SU-DHL-6 (cell line): ENCODE measurements around the gene TRIM66.

Source experiments
- H2AFZ ChIP-seq: fragments of 200-600 bp; sonication (generic); 2 replicates; pipeline ENCODE4 v1.6.1; 2014; ENCODE audit warnings: low read depth, mild to moderate bottlenecking, moderate library complexity, mixed read lengths, antibody characterized with exemption, low read length; ENCODE audit not compliant: severe bottlenecking
- H3F3A ChIP-seq: fragments of 200-600 bp; shearing (Covaris generic); 2 replicates; pipeline ENCODE4 v1.6.0; 2016; ENCODE audit warnings: antibody characterized with exemption, mild to moderate bottlenecking; ENCODE audit not compliant: insufficient read depth
- H3K27ac ChIP-seq: fragments of 200-600 bp; sonication (generic); 2 replicates; pipeline ENCODE4 v1.5.1; 2016; ENCODE audit warnings: low read depth, mild to moderate bottlenecking, low read length, moderate library complexity, mixed read lengths
- H3K27me3 ChIP-seq: fragments of 200-600 bp; sonication (generic), shearing (Covaris generic); 2 replicates; pipeline ENCODE4 v1.6.0; 2014; ENCODE audit warnings: mild to moderate bottlenecking, low read length
- H3K36me3 ChIP-seq: fragments of 200-600 bp; sonication (generic); 2 replicates; pipeline ENCODE4 v1.6.1; 2014; ENCODE audit warnings: mild to moderate bottlenecking, low read length, mixed read lengths
- H3K4me2 ChIP-seq: fragments of 300-600, 200-600 bp; shearing (Covaris generic), sonication (generic); 2 replicates; pipeline ENCODE4 v1.6.0; 2014; ENCODE audit warnings: low read length, low read depth, mild to moderate bottlenecking; ENCODE audit not compliant: poor library complexity, severe bottlenecking
- H3K4me3 ChIP-seq: fragments of 200-600 bp; sonication (generic); 2 replicates; pipeline ENCODE4 v1.5.1; 2014; ENCODE audit warnings: antibody characterized with exemption, low read length, mild to moderate bottlenecking, mixed read lengths; ENCODE audit not compliant: insufficient read depth, poor library complexity, severe bottlenecking
- H3K79me2 ChIP-seq: fragments of 200-600 bp; sonication (generic); 2 replicates; pipeline ENCODE4 v1.6.1; 2014; ENCODE audit warnings: mild to moderate bottlenecking, low read length, moderate library complexity; ENCODE audit not compliant: insufficient read depth
- H3K9ac ChIP-seq: fragments of 200-600 bp; sonication (generic); 2 replicates; pipeline ENCODE4 v1.7.0; 2014; ENCODE audit warnings: mild to moderate bottlenecking, low read length
- H3K9me2 ChIP-seq: fragments of 200-600 bp; sonication (generic); replicated peaks from 2 replicates; pipeline ENCODE4 v1.6.1; 2014; ENCODE audit warnings: low read length; ENCODE audit not compliant: insufficient read depth
- H3K9me3 ChIP-seq: fragments of 200-600 bp; sonication (generic); 2 replicates; pipeline ENCODE4 v1.6.1; 2014; ENCODE audit warnings: low read length, mixed read lengths; ENCODE audit not compliant: insufficient read depth
- H4K20me1 ChIP-seq: fragments of 200-600 bp; sonication (generic); 2 replicates; pipeline ENCODE4 v1.6.1; 2014; ENCODE audit warnings: low read depth, mild to moderate bottlenecking, antibody characterized with exemption, low read length, moderate library complexity, mixed read lengths
- EZH2phosphoT487 ChIP-seq: fragments of 200-600 bp; sonication (generic), shearing (Covaris generic); conservative IDR thresholded peaks from 2 replicates; pipeline ENCODE4 v1.6.1; 2018; ENCODE audit warnings: mild to moderate bottlenecking, antibody characterized with exemption, low read length, moderate library complexity, mixed read lengths
- TF ChIP-seq, protein P1 (sequence below): fragments of 200-600 bp; sonication (generic); IDR thresholded peaks from one replicate; pipeline ENCODE4 v1.5.1; 2017; ENCODE audit warnings: antibody characterized with exemption, mild to moderate bottlenecking, low read length, moderate library complexity; ENCODE audit not compliant: insufficient read depth, poor library complexity, severe bottlenecking

The TRIM66 gene

DNA sequence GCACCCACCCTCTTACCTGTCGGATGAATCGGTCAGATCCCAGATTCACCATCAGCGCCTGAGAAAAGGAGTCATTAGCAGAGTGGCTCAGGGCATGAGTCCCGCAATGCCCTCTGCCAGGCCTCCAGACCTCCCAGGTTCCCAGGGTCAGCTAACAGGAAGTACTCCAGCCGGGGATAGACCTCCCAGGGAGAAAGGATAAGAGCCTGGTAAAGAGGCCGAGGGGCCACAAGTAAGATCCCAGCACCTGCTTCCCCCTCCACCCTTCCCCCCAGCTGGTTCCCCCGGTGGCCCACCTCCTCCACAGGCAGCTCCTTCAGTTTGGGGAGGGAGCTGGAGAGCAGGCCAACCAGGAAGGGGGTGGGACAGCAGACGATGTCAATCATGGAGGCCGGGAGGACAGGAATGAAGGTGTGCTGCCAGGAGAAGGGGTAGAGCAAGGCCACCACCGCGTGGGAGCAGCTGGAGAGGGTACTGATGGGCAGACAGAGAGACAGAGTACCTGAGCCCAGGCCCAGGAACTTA lies 16.5 kb upstream of the TRIM66 start:
- H3K27me3 ChIP-seq: no peaks in the 10 kb centered on the region
- H3K4me2 ChIP-seq: no peak overlapping the region
- H2AFZ ChIP-seq: no peak overlapping the region
- no peaks in the 10 kb centered on the region for H4K20me1 ChIP-seq
- no peak overlapping the region for H3K4me3 ChIP-seq
- H3K9me3 ChIP-seq: no peaks in the 10 kb centered on the region
- H3F3A ChIP-seq: no peaks in the 10 kb centered on the region
- TF ChIP-seq EZH2phosphoT487: no peak
- TF ChIP-seq, protein P1, sequence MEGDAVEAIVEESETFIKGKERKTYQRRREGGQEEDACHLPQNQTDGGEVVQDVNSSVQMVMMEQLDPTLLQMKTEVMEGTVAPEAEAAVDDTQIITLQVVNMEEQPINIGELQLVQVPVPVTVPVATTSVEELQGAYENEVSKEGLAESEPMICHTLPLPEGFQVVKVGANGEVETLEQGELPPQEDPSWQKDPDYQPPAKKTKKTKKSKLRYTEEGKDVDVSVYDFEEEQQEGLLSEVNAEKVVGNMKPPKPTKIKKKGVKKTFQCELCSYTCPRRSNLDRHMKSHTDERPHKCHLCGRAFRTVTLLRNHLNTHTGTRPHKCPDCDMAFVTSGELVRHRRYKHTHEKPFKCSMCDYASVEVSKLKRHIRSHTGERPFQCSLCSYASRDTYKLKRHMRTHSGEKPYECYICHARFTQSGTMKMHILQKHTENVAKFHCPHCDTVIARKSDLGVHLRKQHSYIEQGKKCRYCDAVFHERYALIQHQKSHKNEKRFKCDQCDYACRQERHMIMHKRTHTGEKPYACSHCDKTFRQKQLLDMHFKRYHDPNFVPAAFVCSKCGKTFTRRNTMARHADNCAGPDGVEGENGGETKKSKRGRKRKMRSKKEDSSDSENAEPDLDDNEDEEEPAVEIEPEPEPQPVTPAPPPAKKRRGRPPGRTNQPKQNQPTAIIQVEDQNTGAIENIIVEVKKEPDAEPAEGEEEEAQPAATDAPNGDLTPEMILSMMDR: no peak
- no peaks in the 10 kb centered on the region for H3K36me3 ChIP-seq
- H3K9ac ChIP-seq: no peak overlapping the region
- no peaks in the 10 kb centered on the region for H3K9me2 ChIP-seq
- H3K27ac ChIP-seq: no peak overlapping the region
- no peaks in the 10 kb centered on the region for H3K79me2 ChIP-seq

DNA sequence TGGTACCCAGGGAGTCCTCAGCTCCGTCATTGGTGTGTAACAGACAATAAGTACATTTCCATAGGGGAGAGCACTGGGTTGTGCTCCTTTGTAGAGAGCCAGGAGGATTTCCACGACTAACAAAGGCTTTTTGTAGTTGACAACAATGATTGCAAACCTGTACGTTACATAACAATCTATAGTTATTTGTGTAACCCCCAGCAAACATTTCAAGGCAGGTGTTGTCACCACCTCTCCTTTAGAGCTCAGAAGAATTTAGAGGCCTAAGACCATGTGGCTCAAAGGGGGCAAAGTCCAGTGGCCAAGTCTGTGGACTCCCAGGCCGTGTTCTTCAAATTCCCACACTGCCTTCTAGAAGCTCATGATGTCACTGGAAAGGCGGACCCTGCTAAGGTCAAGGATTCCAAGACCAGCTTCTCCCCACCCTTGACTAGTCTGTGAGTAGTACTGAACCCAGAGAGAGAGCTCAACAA lies 15.9 kb upstream of the TRIM66 start:
- Histone ChIP-seq H3K9ac (no peak overlapping the region), H3K9me3 (no peaks in the 10 kb centered on the region), H3K79me2 (no peaks in the 10 kb centered on the region), H2AFZ (no peak overlapping the region), H3K9me2 (no peaks in the 10 kb centered on the region), H3K27me3 (no peaks in the 10 kb centered on the region), H3K36me3 (no peaks in the 10 kb centered on the region), H3K4me3 (no peak overlapping the region), H3K27ac (no peak overlapping the region), H3K4me2 (no peak overlapping the region), H3F3A (no peaks in the 10 kb centered on the region), H4K20me1 (no peaks in the 10 kb centered on the region)
- TF ChIP-seq EZH2phosphoT487: no peak
- TF ChIP-seq, protein P1: no peak

DNA sequence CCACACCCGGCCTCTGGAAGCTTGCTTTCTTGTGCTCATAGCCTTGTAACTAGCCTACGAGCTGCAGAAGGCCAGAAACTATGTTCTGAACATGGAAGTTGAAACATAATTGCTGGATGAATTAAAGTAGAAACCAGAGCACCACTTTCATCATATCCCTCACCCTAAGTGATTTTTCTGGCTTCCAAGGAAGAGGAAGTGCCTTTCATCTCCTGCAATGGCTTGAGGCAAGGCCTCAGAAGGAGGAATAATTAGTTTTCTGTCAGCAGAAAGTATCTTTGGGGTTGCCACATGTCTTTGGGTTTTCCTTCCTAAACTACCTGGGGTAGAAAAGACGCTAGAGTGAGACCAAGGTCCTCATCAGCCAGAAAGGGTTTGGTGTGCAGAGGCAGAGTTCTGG lies 14.6 kb upstream of the TRIM66 start:
- H3F3A ChIP-seq: no peaks in the 10 kb centered on the region
- TF ChIP-seq, protein P1: no peak
- no peaks in the 10 kb centered on the region for H3K27me3 ChIP-seq
- no peak overlapping the region for H3K4me3 ChIP-seq
- no peak overlapping the region for H2AFZ ChIP-seq
- H3K9ac ChIP-seq: no peak overlapping the region
- H3K79me2 ChIP-seq: no peaks in the 10 kb centered on the region
- H4K20me1 ChIP-seq: no peaks in the 10 kb centered on the region
- H3K4me2 ChIP-seq: no peak overlapping the region
- no peaks in the 10 kb centered on the region for H3K36me3 ChIP-seq
- no peak overlapping the region for H3K27ac ChIP-seq
- no peaks in the 10 kb centered on the region for H3K9me3 ChIP-seq
- no peaks in the 10 kb centered on the region for H3K9me2 ChIP-seq
